ES-I3 (cell line): Measurements from ENCODE around the gene TXNRD2.
"Not testable (repeated sequence)": the region's sequence is repeated elsewhere in the genome, so short reads cannot be mapped to it uniquely, and the experiment has no call there.

Experiments used
- H3K36me3 ChIP-seq: 2 replicates; pipeline ENCODE4 v1.6.1; 2013; ENCODE audit warnings: mild to moderate bottlenecking, low read length, control low read depth, moderate library complexity; ENCODE audit not compliant: insufficient read depth
- H3K4me1 ChIP-seq: 2 replicates; pipeline ENCODE4 v1.6.1; 2013; ENCODE audit warnings: mild to moderate bottlenecking, control low read depth, low read length; ENCODE audit not compliant: insufficient read depth
- H3K9ac ChIP-seq: 2 replicates; pipeline ENCODE4 v1.6.1; 2013; ENCODE audit warnings: low read depth, mild to moderate bottlenecking, low read length, moderate library complexity
- H3K9me3 ChIP-seq: 2 replicates; pipeline ENCODE4 v1.6.1; 2013; ENCODE audit warnings: mild to moderate bottlenecking, low read length, moderate library complexity; ENCODE audit not compliant: control insufficient read depth, insufficient read depth

The TXNRD2 gene

GRCh38 chr22:19906864-19907263 lies 34.8 kb downstream of the TXNRD2 start:
- not testable (repeated sequence) for H3K9ac ChIP-seq, H3K36me3 ChIP-seq

GRCh38 chr22:19905347-19906276 lies 36.0 kb downstream of the TXNRD2 start:
- H3K9me3 ChIP-seq: no peaks in the 10 kb centered on the region
- no peak overlapping the region for H3K9ac ChIP-seq

More at GRCh38 chr22:19906864-19907263, 34.8 kb downstream of the TXNRD2 start:
- H3K4me1 ChIP-seq: peaks cover 12% of the 10 kb centered on the region
- not testable (repeated sequence) for H3K9me3 ChIP-seq

GRCh38 chr22:19904935-19905334 lies 36.7 kb downstream of the TXNRD2 start:
- Histone ChIP-seq H3K9me3 (no peaks in the 10 kb centered on the region), H3K36me3 (no peaks in the 10 kb centered on the region), H3K9ac (no peak overlapping the region), H3K4me1 (peaks cover 12% of the 10 kb centered on the region)

More at GRCh38 chr22:19905347-19906276, 36.0 kb downstream of the TXNRD2 start:
- H3K4me1 ChIP-seq: peaks cover 12% of the 10 kb centered on the region
- no peaks in the 10 kb centered on the region for H3K36me3 ChIP-seq

GRCh38 chr22:19904174-19904856 lies 37.3 kb downstream of the TXNRD2 start:
- no peak overlapping the region for H3K9ac ChIP-seq
- H3K4me1 ChIP-seq: peaks cover 12% of the 10 kb centered on the region
- no peaks in the 10 kb centered on the region for H3K9me3 ChIP-seq
- no peaks in the 10 kb centered on the region for H3K36me3 ChIP-seq

- Histone ChIP-seq H3K9me3 (no peaks in the 10 kb centered on the region), H3K4me1 (peaks cover 12% of the 10 kb centered on the region), H3K9ac (no peak overlapping the region), H3K36me3 (no peaks in the 10 kb centered on the region)
Measured at GRCh38 chr22:19903513-19903912, 38.1 kb downstream of the TXNRD2 start.

- Histone ChIP-seq H3K36me3 (no peaks in the 10 kb centered on the region), H3K9me3 (no peaks in the 10 kb centered on the region), H3K4me1 (peaks cover 12% of the 10 kb centered on the region), H3K9ac (no peak overlapping the region)
Measured at GRCh38 chr22:19903031-19903430, 38.6 kb downstream of the TXNRD2 start.

- peaks cover 12% of the 10 kb centered on the region for H3K4me1 ChIP-seq
- no peaks in the 10 kb centered on the region for H3K9me3 ChIP-seq
- H3K36me3 ChIP-seq: no peaks in the 10 kb centered on the region
- H3K9ac ChIP-seq: no peak overlapping the region
Measured at GRCh38 chr22:19902245-19902715, 39.3 kb downstream of the TXNRD2 start.

GRCh38 chr22:19901577-19902244 lies 39.9 kb downstream of the TXNRD2 start:
- no peaks in the 10 kb centered on the region for H3K36me3 ChIP-seq
- peaks cover 12% of the 10 kb centered on the region for H3K4me1 ChIP-seq
- no peak overlapping the region for H3K9ac ChIP-seq
- no peaks in the 10 kb centered on the region for H3K9me3 ChIP-seq

- Histone ChIP-seq H3K9me3 (no peaks in the 10 kb centered on the region), H3K4me1 (peaks cover 12% of the 10 kb centered on the region), H3K36me3 (no peaks in the 10 kb centered on the region), H3K9ac (no peak overlapping the region)
Measured at GRCh38 chr22:19900707-19901436, 40.7 kb downstream of the TXNRD2 start.

- no peak overlapping the region for H3K9ac ChIP-seq
- H3K4me1 ChIP-seq: peaks cover 12% of the 10 kb centered on the region
Measured at GRCh38 chr22:19898831-19899567, 42.6 kb downstream of the TXNRD2 start.

GRCh38 chr22:19898145-19898544 lies 43.5 kb downstream of the TXNRD2 start:
- Histone ChIP-seq H3K4me1 (peaks cover 10% of the 10 kb centered on the region), H3K36me3 (no peaks in the 10 kb centered on the region), H3K9me3 (no peaks in the 10 kb centered on the region), H3K9ac (no peak overlapping the region)

More at GRCh38 chr22:19898831-19899567, 42.6 kb downstream of the TXNRD2 start:
- Histone ChIP-seq H3K9me3 (no peaks in the 10 kb centered on the region), H3K36me3 (no peaks in the 10 kb centered on the region)

GRCh38 chr22:19897726-19898125 lies 43.9 kb downstream of the TXNRD2 start:
- H3K9me3 ChIP-seq: no peaks in the 10 kb centered on the region
- H3K4me1 ChIP-seq: peaks cover 6% of the 10 kb centered on the region
- H3K36me3 ChIP-seq: no peaks in the 10 kb centered on the region
- no peak overlapping the region for H3K9ac ChIP-seq

GRCh38 chr22:19896665-19897355 lies 44.8 kb downstream of the TXNRD2 start:
- Histone ChIP-seq H3K36me3 (no peaks in the 10 kb centered on the region), H3K9ac (no peak overlapping the region), H3K4me1 (peaks cover 8% of the 10 kb centered on the region; the same call in 1 of the 2 replicates), H3K9me3 (no peaks in the 10 kb centered on the region)
